HG03139 (cell line): ENCODE results near the gene THSD4.
"Not testable (repeated sequence)": the region's sequence is repeated elsewhere in the genome, so short reads cannot be mapped to it uniquely, and the experiment has no call there.

Experiments used
- ATAC-seq: cut with Tn5 transposase; IDR thresholded peaks from one replicate; pipeline ENCODE4 v1.9.1; 2021; ENCODE audit not compliant: unreplicated experiment

The THSD4 gene

DNA sequence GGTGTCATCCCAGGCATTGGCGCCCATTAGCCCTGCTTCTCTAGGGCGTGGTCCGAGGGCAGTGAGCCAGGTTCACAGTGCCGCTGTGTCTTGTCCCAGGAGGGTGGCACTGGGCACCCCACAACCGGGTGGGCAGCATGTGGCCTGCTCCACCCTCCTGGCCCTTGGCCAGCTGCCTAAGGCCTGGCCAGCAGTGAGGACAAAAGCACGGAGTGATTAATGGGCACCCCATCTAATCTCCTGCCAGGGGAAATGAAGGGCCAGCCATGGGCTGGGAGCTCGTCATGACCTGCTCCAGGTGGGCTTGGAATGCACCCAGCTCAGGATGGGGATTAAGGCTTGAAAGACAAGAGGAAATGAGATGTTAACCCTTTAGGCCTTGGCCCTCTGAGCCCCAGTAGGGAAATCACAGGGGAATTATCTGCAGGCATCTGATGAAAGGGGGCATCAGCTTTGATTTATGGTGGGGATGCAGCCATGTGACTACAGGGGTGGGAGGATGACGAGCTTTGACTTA, 5.2 kb downstream of the THSD4 start:
- ATAC-seq: no peak

DNA sequence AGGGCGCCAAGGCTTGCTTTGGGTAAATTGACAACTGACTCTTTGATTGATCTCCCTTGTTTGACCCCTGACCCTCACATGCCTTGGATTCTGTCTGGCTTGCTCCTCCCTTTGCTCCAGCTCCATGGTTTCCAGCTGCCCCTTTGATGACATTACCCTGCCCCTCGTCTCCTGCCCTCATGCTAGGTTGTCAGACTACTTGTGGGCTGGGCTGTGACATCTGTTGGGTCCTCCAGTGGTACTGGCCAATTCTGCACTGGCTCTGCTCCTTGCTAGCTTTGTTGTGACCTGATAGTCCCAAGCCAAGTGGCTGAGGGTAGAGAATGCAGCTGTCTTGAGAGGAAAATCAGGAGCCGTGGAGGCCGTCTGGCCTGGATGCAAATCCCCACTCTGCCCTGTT, 6.2 kb downstream of the THSD4 start:
- no peak for ATAC-seq

DNA sequence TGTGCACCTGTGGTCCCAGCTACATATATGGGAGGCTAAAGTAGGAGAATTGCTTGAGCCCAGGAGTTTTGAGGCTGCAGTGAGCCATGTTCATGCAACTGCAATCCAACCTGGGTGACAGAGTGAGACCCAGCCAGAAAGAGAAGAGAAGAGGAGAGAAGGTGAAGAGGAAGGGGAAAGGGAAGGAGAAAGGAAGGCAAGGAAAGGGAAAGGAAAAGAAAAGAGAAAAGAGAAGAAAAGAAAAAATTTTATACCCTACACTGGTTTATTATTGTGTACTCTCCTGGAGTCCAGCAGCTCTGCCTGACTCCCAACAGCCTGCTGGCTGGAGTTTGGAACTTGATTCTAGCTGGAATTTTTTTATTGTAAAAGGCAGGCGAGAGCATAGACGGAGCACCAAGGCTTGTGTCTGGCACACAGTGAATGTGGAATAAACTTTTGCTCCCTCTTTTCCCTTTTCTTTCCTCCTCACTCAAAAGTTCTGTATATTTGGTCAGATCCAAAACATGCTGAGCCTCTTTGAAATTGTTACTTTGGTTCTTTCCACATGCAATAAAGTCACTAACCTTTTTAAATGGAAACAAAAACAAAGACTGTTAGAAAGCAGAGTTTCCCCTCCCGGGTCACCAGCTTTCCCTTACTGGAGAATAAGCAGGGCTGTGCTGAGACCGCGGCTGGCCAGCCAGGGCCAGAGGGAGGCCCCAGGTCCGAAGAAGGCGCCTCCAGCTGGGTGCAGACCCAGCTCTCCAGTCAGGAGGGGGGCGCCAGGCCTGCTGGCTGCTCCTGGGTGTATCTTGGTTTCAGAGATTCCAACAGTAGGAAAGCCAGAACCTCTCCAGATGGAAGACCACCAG, 9.9 kb downstream of the THSD4 start:
- ATAC-seq: no peak

DNA sequence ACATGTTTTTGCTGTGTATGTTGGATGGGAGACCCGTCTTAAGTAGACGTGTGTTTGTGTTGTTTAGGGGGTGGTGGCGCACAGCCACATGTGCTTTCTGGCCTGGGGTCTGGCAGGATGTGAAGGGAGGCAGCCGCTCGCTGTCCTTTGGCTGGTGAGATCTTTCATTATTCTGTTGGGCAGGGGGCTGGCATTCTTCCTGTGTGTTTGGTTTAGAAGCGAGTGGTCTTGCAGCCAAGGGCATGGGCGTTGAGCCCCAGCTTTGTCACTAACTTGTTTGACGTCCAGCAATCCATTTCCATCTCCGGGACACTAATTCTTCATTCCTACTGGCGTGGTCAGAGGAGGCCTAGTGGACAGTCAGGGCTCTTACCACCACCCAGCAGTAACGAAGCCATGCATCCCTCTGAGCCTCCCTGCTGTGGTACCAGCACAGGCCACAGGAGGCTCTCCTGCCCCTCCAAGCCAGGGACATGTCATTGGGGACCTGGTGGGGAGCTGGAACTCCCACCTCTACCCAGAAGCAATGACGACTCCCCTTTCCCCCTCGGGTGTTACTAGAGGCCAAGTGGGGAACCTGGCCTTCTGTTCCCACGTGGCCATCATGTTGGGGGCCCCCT, 10.7 kb downstream of the THSD4 start:
- no peak for ATAC-seq

DNA sequence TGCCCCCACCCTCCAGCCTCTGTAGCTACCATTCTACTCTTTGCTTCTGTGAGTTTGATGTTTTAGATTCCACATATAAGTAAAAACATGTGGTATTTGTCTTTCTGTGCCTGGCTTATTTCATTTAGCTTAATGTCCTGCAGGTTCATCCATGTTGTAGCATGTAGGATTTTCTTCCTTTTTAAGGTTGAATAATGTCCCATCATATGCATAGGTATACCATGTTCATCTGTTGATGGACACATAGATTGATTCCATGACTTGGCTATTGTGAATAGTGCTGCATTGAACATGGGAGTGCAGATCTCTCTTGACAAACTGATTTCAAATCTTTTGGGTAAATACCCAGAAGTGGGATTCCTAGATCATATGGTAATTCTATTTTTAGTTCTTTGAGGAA, 11.8 kb downstream of the THSD4 start:
- ATAC-seq: no peak

DNA sequence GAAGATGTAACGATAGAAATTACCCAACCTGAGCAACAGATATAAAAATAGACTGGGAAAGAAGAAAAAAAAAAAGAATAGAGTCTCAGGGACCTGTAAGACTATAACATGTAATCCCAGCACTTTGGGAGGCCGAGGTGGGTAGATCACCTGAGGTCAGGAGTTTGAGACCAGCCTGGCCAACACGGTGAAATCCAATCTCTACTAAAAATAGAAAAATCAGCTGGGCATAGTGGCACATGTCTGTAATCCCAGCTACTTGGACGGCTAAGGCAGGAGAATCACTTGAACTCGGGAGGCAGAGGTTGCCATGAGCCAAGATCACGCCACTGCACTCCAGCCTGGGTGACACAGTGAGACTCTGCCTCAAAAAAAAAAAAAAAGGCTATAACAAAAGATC, 12.9 kb downstream of the THSD4 start:
- not testable (repeated sequence) for ATAC-seq

DNA sequence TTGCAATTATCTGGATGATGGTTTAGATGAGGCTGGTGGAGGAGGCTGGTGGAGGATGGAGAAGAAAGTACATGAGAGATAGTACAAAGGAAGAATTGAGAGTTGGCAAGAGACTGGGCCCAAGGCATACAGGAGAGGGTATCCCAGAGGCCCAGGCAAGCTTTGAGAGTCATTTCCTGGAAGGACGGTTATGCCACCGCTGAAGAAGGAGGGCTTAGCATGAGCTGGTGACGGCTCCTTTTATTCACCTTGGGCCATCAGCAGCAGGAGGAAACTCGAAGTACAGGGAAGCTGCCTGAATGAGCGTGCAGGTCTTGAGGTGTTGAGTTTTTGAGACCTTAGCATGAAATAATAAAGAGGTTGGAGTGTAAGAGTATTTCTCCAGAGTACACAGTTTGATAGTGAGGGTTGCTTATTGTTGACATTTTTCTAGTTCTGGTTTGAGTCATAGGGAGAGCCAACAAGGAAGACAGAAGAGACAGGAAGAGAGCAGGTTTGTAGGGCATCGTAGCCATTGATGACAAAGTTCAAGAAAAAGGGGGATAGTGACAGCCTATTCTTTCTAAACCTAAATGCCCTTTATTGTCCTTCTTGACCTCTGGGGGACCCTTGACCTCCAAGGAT, 13.8 kb downstream of the THSD4 start:
- ATAC-seq: no peak

DNA sequence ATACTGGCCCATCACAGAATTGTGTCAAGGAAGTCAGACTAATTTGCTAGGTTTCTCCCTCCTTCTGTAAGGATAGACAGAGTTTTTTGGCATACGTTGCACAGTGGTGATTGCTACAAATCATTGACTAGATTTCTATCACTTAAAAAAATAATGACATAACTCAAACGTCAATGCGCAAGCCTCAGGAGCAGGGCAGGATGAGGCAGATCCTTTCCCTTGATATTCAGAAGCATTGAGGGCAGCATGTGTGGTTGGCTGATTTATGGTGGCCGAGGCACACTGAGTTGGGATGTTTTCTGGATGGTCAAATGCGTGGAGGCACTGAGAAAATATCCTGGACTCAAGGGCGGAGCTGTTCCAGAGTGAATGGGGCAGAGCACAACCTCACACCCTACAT, 14.4 kb downstream of the THSD4 start:
- ATAC-seq: no peak

DNA sequence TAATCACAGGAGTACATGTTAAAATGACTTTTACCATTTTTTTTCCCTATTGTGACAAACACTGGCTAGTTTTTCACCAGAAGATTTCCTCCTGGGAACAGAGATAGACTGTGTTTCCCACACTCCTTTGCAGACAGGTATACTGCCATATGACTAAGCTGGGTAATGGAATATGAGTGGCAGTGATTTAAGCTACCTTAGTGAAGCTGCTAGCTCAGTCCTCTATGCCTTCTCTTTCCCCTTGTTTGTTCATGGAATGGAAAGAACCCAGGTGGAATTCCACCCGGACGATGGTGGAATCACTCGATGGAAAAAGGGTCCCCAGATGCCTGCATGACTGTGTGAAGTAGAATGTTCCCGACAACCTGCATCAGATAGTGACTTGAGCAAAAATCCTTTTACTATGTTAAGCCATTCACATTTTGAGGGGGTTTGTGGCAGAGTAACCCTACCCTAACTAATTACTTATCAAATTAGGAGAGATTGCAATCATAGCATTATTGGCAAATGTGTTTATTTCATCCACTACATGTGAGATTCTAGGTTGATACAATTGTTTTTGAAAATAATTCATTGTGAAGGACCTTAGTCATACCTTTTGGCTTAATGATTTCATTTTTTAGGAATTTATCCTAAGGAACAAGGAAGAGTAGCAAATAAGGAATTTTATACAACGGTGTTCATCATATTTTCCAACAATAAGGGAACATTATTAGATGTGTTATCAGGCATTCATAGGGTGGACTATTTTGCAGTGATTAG, 16.5 kb downstream of the THSD4 start:
- no peak for ATAC-seq

DNA sequence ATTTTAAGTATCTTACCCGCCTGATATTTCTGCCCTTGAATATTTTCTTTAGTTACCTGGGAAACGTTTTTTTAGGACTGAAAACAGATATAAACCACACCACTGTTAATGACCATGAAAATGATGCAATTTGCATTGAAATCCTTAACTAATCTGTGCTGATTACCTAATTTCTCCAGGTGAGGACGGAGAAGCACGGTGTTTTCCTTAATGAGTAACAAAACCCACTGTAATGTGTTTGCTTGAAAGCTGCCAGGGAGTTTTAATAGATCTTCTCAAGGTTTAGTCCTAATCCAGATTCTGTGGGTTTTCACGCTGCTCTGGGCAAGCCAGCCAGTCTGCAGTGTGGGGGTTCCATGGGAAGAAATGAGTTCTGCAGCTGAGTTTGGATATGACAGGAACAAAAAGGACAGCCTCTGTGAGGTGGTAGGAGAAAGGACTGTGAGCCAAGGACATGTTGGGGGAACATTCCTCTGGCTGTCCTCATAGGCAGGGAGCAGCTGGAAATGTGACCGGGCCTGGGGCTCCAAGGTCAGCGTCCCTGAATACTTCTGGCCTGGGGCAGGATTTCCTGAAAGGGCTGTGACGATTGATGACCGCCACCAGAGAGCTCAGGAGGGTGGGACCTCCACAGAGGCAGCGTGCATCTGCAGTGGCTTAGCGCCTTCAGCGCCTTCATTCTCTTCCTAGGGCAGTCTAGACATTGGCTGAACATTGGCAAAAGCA, 18.6 kb downstream of the THSD4 start:
- no peak for ATAC-seq

DNA sequence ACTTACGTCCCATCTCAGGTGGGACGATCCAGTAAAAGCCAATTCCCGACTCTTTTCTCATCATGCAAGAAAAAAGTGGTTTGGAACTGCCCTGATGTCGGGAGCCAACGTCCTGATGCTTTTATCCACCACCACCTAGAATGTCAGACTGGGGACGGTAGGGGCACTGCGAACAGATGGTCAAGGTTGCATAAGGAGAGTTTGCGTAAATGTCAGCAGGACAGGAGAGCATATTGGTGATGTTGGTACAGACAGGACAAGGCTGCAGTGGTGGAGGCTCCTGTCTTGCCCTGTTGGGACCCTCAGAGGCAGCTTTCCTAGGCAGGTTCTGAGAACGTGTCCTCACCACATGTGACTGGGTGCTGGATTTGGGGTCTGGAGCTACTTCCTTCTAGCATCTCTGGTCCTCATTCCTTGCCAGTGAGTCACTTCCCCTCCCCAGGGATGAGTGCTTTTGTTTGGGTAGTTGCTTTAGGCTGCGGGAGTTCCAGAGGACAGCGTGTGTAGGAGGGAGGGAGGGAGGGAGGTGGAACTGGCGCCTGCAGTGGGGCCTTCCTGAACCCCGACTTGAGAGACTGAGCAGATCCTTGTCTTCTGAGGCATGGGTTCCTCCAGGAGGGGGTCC, 21.0 kb downstream of the THSD4 start:
- ATAC-seq: no peak

DNA sequence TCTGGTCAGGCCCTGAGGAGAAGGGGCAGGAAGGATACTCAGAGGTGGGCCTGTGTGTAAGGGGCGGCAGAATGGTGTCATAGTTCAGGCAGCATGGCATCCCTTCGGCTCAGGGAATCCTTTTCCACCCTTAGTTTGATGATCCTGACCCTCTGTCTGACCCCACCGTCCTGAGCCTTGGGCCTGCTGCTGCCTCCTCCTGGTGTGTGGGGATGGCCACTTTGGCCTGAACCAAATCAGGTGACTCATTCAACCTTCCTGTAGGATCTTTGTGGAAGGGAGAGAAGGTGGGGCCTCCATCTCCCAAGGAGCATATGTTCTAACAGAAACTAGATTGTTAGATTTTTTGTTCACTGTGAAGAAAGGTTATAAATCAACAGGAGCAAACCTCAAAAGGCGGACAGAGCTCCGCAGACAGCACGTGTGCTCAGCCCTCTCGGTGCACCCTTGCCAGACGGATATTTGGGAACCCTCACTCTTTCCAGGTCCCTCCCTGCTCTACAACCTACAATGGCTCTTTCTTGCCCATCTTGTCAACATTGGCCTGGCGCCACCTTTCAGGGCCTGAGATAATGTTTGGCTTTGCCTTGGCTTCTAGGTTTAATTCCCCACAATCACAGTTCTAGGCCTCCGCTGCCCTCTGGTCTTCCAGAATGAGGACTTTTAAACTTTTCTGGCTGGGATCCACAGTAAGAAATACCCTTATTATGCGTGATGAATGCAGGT, 21.7 kb downstream of the THSD4 start:
- ATAC-seq: no peak

DNA sequence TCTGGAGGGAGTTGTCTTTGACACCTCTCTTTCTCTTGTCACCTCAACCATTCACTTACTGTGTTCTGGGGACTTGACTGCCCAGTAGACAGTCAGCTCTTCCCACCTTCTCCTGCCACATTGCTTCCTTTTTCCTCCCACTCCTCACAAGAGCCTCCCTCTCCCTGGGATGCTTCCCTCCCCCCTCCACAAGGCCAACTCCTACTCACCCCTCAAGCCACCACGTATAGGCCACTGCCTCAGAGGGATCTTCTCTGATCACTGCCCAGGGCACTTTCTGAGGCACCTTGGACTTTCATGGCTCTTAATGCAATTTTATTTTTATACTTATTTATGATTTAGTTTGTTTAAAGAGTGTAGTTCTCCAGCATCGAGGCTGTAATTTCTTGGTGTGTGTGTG, 23.2 kb downstream of the THSD4 start:
- ATAC-seq: no peak

DNA sequence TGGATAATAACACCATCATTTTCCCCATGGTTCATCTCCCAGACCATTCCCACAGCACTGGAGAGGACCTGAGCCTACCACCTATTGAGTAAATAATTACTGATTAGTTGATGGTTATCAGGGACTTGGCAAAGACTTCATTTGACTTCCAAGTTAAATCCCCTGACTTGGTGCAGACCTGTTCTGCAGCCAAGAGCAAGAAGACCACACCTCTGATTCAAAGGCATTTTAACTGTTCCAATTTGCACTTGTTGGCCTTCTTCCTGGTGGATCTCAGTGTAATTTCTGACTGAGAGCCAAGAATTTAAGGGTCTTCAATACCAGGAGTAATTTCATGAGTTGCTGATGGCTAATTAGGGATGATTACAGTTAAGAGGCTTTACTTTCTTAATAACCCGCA, 24.0 kb downstream of the THSD4 start:
- ATAC-seq: no peak

DNA sequence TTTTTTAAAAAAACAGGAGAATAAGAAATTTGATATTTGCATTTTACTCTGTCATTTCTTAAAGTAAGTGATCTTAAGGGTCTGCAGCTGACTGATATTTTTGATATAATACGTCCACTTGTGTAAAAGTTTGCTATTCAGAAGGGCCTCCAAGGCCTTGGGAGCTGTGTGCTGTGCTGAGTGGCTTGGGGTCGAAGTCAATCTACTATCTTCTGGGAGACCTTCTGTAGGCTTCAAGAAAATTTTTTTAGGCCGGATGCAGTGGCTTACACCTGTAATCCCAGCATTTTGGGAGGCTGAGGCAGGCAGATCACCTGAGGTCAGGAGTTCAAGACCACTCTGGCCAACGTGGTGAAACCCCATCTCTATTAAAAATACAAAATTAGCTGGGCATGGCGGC, 26.3 kb downstream of the THSD4 start:
- no peak for ATAC-seq

DNA sequence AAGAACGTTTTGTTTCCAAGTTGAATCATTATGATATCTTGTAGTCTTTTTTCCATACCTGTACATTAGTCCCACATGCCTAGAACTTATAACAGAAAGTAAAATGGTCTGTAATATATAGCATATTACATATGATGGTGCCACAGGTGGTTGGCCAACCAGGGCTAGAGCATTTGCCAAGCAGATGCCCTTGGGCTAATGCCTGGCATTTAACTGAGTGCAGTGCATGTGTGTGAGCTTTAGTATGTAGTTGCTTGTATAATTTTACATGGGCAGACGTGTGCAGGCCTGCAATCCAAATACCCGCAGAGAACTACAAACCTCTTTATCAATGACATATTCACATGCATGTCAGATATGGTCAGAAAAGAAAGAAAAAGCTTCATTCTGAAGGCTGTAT, 27.5 kb downstream of the THSD4 start:
- no peak for ATAC-seq

DNA sequence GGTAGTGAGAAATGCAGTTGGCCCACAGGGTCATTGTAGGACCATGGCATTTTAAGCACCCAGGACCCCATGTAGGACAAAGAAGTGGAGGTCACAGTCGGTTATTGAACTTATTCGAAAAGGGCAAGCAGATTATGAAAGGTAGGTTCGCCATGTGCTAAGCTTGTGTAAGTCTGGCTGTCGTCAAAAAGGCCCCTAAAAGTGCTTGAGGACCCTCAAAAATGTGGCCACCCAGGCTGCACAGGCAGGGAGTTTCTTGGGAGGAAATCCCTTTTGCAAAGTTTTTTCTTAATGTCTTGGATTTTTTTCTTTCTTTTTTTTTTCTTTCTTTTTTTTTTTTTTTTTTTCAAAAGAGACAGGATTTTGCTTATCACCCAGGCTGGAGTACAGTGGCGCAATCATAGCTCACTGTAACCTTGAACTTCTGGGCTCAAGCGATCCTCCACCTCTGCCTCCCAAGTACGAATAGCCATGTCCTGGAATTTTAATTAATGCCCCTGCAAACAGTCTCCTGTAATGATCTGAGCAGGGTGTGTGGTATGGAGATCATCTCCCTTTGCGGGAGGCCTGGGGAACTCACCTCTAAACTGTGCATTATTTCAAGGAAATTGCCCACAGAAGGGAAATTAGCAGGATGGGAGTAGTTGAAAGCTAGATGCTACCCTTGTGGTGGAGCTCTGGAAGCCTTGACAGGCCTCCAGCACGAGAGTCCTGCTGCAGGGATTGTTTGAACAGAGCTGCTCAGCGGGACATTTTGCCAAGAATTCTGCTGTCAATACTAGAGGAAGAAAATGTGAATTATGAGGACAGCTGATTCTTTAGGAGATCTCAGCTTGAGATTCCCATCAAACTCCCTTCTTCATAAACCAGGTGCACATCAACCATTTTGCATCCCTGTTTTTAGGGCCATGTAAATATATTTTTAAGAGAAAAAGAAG, 28.4 kb downstream of the THSD4 start:
- ATAC-seq: no peak

DNA sequence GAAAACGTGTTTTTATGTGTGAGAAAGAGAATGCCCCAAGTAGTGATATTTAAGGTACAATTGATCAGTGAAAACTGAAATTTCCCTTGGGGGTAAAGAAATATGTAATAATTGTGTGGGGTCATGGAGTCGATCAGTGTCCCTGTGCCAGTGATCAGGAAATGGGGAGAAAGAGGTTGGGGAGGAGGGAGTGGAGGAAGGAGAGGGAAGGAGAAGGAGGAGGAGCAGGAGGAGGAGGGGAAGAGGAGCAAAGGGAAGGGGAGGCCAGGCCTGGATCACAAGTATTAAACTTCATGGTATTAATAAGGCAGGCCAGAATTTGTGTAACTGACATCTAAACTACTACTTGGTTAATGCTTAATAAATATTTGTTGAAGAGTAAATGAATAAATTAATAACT, 30.4 kb downstream of the THSD4 start:
- ATAC-seq: no peak
